HG03039 (cell line): ENCODE data around the gene CRADD.
"Not testable (repeated sequence)": the region's sequence is repeated elsewhere in the genome, so short reads cannot be mapped to it uniquely, and the experiment has no call there.

ENCODE experiments used
- ATAC-seq: cut with Tn5 transposase; IDR thresholded peaks from one replicate; pipeline ENCODE4 v1.9.1; 2021; ENCODE audit warnings: mild to moderate bottlenecking, moderate library complexity; ENCODE audit not compliant: unreplicated experiment

The CRADD gene

GRCh38 chr12:93754859-93755258, 77.7 kb downstream of the CRADD start:
- not testable (repeated sequence) for ATAC-seq

DNA sequence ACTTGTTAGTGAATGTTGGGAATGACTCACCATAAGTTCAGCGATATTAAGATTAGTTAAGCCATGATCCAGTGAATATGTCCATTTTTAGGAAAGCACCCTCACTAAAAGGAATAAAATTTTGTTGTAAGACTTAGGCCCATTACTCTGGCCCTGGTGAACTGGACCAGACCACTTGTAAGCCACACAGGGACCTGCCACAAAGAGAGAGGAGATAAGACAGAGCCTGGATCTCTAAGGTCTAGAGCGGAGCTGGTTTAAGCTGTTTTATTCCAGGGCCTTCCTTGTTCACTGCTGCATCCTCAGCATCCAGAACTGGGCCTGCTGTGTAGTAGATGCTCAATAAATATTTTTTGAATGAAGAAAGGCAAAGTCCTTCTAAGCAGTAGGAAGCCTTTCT, 79.1 kb downstream of the CRADD start:
- no peak for ATAC-seq

GRCh38 chr12:93757792-93758694, 80.9 kb downstream of the CRADD start:
- no peak for ATAC-seq

DNA sequence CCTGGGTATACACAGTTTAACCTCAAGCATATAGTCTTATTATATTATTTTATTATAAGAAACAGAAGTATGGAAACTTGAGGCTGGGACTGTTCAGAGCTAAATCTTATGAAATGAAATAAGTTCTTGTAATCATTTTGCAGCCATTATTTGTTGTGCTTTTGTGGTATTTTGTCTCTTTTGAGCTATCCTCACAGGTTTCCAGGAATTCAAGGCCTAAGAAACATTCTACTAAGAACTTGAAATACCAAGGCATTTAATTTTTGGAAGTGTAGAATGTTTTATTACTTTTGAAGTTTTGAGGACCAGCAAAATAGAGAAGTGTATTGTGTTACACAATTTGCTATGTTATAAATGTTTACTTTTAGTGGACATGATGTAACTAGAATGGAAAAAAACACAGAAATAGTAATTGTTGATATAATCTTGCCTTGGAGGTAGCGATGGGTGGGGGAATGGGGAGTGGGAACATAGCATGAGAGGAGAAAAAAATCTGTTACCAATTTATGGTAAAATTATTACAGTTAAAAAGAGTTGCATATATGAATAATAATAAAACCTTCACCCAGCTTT, 81.7 kb downstream of the CRADD start:
- no peak for ATAC-seq

- no peak for ATAC-seq
Measured at GRCh38 chr12:93759512-93760081, 82.4 kb downstream of the CRADD start.

GRCh38 chr12:93760275-93760875, 83.2 kb downstream of the CRADD start:
- ATAC-seq: no peak

GRCh38 chr12:93762059-93762719, 85.0 kb downstream of the CRADD start:
- no peak for ATAC-seq

DNA sequence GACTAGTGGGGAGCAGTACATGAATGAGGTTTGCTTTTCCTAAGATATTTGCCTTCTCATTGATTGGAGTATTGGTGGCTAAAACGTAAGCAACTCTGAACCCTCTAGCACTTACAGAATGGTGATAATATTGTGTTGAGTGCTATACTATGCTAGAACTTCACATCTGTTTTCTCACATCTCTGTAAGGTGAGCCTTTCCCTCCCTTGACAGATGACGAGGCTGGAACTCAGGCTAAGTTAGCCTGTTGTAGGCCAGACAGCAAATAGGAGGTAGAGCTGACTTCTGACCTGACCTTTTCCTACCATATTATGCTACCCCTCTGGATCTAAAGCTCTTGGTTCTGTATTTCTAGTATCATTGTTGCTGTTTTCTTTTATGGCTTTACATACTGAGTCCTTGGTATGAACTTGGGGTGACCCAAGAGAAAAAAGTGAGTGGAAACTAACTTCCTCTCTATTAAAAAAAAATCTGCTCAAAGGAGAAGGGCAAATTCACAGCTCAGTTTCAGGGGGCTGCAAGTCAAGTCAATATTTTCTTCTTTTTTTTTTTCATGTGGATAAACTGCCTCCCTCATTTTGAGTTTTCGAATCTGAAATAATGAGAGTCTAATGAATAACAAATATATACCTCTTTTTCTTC, 85.9 kb downstream of the CRADD start:
- no peak for ATAC-seq

GRCh38 chr12:93763746-93764147, 86.6 kb downstream of the CRADD start:
- no peak for ATAC-seq

DNA sequence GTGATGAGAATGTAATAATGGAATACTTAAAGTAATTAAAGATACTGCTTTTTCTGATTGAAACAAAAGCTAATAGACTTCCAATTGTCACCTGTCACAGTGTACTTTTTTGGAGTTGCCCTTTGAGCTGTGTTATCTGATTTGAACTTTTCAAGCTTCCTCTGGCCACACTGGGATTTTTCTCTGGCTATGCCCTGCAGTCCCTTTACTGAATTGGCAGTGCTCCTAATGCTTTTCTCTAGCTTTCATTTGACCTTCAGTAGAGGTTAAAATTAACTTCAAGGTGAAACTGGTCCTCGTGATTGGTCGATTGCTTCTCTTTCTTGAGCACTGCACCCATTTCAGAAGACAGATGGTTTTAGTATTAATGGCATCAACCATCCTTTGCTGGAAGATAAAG, 89.2 kb downstream of the CRADD start:
- ATAC-seq: no peak

- ATAC-seq: no peak
Measured at GRCh38 chr12:93766796-93767523, 89.8 kb downstream of the CRADD start.

DNA sequence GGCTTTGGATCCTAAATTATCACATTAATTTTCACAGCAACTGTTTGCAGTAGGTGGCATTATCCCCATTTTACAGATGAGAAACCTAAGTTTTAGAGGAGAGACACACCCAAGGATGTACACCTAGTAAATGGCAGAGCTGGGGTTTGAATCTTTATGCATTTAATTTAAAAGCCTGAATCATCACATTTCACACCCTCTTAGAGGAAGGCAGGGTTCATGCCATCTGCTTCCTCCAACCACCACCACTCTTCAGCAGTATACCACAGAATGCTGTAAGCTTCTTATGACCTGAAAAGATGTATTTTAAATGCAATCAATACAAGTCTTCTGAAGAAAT, 90.3 kb downstream of the CRADD start:
- no peak for ATAC-seq

- ATAC-seq: no peak
Measured at GRCh38 chr12:93772003-93772700, 95.0 kb downstream of the CRADD start.

DNA sequence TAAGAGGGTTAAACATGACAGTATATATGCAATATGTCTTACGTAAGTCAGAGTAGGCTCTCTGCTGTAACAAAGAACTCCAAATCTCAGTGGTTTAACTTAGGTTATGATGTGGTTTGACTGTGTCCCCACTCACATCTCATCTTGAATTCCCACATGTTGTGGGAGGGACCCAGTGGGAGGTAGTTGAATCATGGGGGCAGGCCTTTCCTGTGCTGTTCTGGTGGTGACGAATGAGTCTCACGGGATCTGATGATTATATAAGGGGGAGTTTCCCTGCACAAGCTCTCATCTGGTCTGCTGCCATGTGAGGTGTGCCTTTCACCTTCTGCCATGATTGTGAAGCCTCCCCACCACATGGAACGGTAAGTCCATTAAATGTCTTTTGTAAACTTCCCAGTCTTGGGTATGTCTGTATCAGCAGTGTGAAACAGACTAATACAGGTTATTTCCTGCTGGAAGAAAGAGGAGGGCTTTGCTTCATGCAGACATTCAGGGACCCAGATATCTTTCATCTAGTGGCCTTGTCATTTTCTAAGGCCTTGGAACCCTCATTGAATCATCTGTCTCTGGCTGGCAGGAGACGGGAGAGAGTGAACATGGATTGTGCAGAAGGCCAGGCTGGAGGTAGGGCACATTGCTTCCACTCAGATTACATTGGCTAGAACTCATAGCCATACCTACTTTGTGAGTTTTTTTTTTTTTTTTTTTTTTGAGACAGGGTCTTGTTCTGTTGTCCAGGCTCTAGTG, 96.1 kb downstream of the CRADD start:
- ATAC-seq: no peak

DNA sequence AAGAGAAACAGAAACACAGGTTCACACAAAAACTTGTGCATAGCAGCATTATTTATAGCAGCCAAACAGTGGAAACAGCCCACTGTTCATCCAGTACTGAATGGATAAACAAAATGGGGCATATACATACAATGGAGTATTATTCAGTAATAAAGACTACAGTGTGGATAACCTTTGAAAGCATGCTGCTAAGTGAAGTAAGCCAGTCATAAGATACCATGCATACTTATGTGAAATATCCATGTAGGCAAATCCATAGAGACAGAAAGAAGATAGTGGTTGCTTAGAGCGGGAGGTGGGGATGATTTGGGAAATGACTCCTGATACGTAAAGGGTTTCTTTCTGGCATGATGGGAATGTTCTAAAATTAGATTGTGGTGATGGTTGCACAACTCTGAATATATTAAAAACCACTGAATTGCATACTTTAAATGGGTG, 99.4 kb downstream of the CRADD start:
- ATAC-seq: no peak

- no peak for ATAC-seq
Measured at GRCh38 chr12:93777254-93777653, 100.1 kb downstream of the CRADD start.

DNA sequence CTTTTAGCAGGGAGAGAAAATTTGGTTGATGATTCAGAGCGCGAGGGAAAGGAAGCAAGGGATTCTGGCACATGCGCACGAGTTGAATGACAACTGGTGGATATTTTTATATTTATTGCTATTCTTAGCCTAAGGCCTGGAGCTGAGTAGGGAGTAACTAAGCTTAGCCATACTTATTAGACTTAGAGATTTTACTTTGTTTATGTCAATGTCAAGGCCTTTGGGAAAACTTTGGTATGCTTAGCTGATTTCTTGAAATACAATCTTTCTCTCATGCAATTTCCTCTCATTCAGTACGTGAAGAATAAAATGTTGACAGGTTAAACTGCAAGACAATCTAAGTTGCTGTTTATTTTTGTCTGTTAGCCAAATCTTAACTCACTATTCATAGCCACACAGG, 101.1 kb downstream of the CRADD start:
- ATAC-seq: no peak

GRCh38 chr12:93778766-93779165, 101.6 kb downstream of the CRADD start:
- no peak for ATAC-seq
